ENCODE measurements around the gene ZNF438.

- TF ChIP-seq ATF3 (IDR thresholded peaks at IDR 0.05; ENCODE audit: insufficient read depth, low read depth, low read length): no peak
- TF ChIP-seq EZH2 (IDR thresholded peaks at IDR 0.05; ENCODE audit: low read depth, low read length, severe bottlenecking): no peak
- no peak for TF ChIP-seq CTCF (IDR thresholded peaks at IDR 0.05; ENCODE audit: control extremely low read depth in 1 of 3, insufficient read depth in 1 of 3, low read depth in 1 of 3, low read length in 3 of 3)
- no peak for TF ChIP-seq POLR2AphosphoS5 (IDR thresholded peaks at IDR 0.05; ENCODE audit: low read depth, low read length)
These were observed 87.7 kb downstream of the ZNF438 start for GRCh38 chr10:30944005-30944404.
